ENCODE results near the gene AGPAT2. TPM values are rescaled to one million over a fixed set of nuclear protein-coding genes. Genes with fewer than 3 reads are reported as not detected.

Gene AGPAT2
- total RNA-seq, 1 experiment from 2014 or later: 40.4 TPM

GRCh38 chr9:136683173-136683745 is 4.0 kb downstream of the AGPAT2 start:
- DNase-seq: no peak
- Mint-ChIP-seq H3K27me3 (ENCODE audit: unreplicated experiment) (no peaks in the 10 kb centered on the region), H3K9me3 (ENCODE audit: low read depth, unreplicated experiment) (no peaks in the 10 kb centered on the region), H3K27ac (ENCODE audit: unreplicated experiment) (no peak overlapping the region), H3K4me1 (ENCODE audit: low read depth, unreplicated experiment) (no peaks in the 10 kb centered on the region), H3K36me3 (ENCODE audit: insufficient read depth, unreplicated experiment) (peaks cover 19% of the 10 kb centered on the region), H3K4me3 (ENCODE audit: low read depth, unreplicated experiment) (no peak overlapping the region)
- CTCF ChIA-PET: no interaction called here
- no TSS peak for BruUV-seq (replicated peaks)
- no peak for TF ChIP-seq CTCF (IDR thresholded peaks at IDR 0.05; ENCODE audit: unreplicated experiment)
- intact Hi-C loops (cut with micrococcal nuclease; ENCODE audit: unreplicated experiment): no loop called here

- DNase-seq: no peak
- Mint-ChIP-seq H3K36me3 (ENCODE audit: insufficient read depth, unreplicated experiment) (peaks cover 19% of the 10 kb centered on the region), H3K27me3 (ENCODE audit: unreplicated experiment) (no peaks in the 10 kb centered on the region), H3K4me1 (ENCODE audit: low read depth, unreplicated experiment) (no peaks in the 10 kb centered on the region), H3K4me3 (ENCODE audit: low read depth, unreplicated experiment) (no peak overlapping the region), H3K27ac (ENCODE audit: unreplicated experiment) (no peak overlapping the region), H3K9me3 (ENCODE audit: low read depth, unreplicated experiment) (no peaks in the 10 kb centered on the region)
- no peak for TF ChIP-seq CTCF (IDR thresholded peaks at IDR 0.05; ENCODE audit: unreplicated experiment)
- BruUV-seq (replicated peaks): no TSS peak
- intact Hi-C loops (cut with micrococcal nuclease; ENCODE audit: unreplicated experiment): no loop called here
- CTCF ChIA-PET: no interaction called here
Measured at GRCh38 chr9:136682710-136683109, 4.5 kb downstream of the AGPAT2 start.

GRCh38 chr9:136681945-136682699 is 5.1 kb downstream of the AGPAT2 start:
- no TSS peak for BruUV-seq (replicated peaks)
- intact Hi-C loops (cut with micrococcal nuclease; ENCODE audit: unreplicated experiment): no loop called here
- no peaks in the 10 kb centered on the region for H3K27me3 Mint-ChIP-seq (ENCODE audit: unreplicated experiment)
- H3K36me3 Mint-ChIP-seq (ENCODE audit: insufficient read depth, unreplicated experiment): peaks cover 17% of the 10 kb centered on the region
- H3K27ac Mint-ChIP-seq (ENCODE audit: unreplicated experiment): no peak overlapping the region
- CTCF ChIA-PET: no interaction called here
- H3K4me1 Mint-ChIP-seq (ENCODE audit: low read depth, unreplicated experiment): no peaks in the 10 kb centered on the region
- no peak for TF ChIP-seq CTCF (IDR thresholded peaks at IDR 0.05; ENCODE audit: unreplicated experiment)
- no peaks in the 10 kb centered on the region for H3K9me3 Mint-ChIP-seq (ENCODE audit: low read depth, unreplicated experiment)
- no peak overlapping the region for H3K4me3 Mint-ChIP-seq (ENCODE audit: low read depth, unreplicated experiment)
- DNase-seq: no peak

- H3K9me3 Mint-ChIP-seq (ENCODE audit: low read depth, unreplicated experiment): no peaks in the 10 kb centered on the region
- H3K4me3 Mint-ChIP-seq (ENCODE audit: low read depth, unreplicated experiment): no peak overlapping the region
- CTCF ChIA-PET: no interaction called here
- intact Hi-C loops (cut with micrococcal nuclease; ENCODE audit: unreplicated experiment): no loop called here
- no peak for TF ChIP-seq CTCF (IDR thresholded peaks at IDR 0.05; ENCODE audit: unreplicated experiment)
- peaks cover 6% of the 10 kb centered on the region for H3K36me3 Mint-ChIP-seq (ENCODE audit: insufficient read depth, unreplicated experiment)
- no TSS peak for BruUV-seq (replicated peaks)
- H3K27ac Mint-ChIP-seq (ENCODE audit: unreplicated experiment): no peak overlapping the region
- no peaks in the 10 kb centered on the region for H3K27me3 Mint-ChIP-seq (ENCODE audit: unreplicated experiment)
- H3K4me1 Mint-ChIP-seq (ENCODE audit: low read depth, unreplicated experiment): no peaks in the 10 kb centered on the region
- no peak for DNase-seq
Measured at GRCh38 chr9:136681029-136681428, 6.2 kb downstream of the AGPAT2 start.

Measured in Calu3 (cell line).